ENCODE measurements around the gene UBE2L3.
"Not testable (repeated sequence)": the region's sequence is repeated elsewhere in the genome, so short reads cannot be mapped to it uniquely, and the experiment has no call there.

The UBE2L3 gene

GRCh38 chr22:21611210-21611977 is 43.9 kb downstream of the UBE2L3 start:
- Histone ChIP-seq H3K4me1 (ENCODE audit: control insufficient read depth, insufficient read depth, low read length) (no peaks in the 10 kb centered on the region), H3K27ac (ENCODE audit: extremely low read depth, low read depth, low read length) (no peak overlapping the region), H3K9me3 (ENCODE audit: control insufficient read depth, insufficient read depth, low read depth, low read length) (no peaks in the 10 kb centered on the region), H3K4me3 (ENCODE audit: low read depth, low read length) (no peak overlapping the region), H3K36me3 (ENCODE audit: control insufficient read depth in 2 of 2, insufficient read depth in 1 of 2, low read length in 2 of 2) (peaks cover 5 to 69% of the 10 kb centered on the region in 2 experiments; a peak in 2 of 3 replicates)
- ChIA-PET CTCF (interaction anchor here (1.0 to 1.5 kb wide), 3 partner anchors 13 to 18 kb away, joined by 3 read pairs; partner anchors contain the start of gene YDJC), POLR2A (interaction anchor here (2.2 kb wide), 1 partner anchor 30 kb away, joined by 7 read pairs; the partner anchor contains the start of gene SDF2L1)
- TF ChIP-seq ZNF341 (tag by site-specific recombination; IDR thresholded peaks at IDR 0.05; ENCODE audit: low read depth) (peak; percentile 86), GLIS2 (tag by site-specific recombination; IDR thresholded peaks at IDR 0.05) (no peak)

GRCh38 chr22:21612858-21613257 is 45.3 kb downstream of the UBE2L3 start:
- ChIA-PET POLR2A (interaction anchor here (0.7 to 2.2 kb wide), 2 partner anchors 29 to 910 kb away, joined by 3 to 7 read pairs; partner anchors contain the start of gene SDF2L1), CTCF (interaction anchor here (0.8 to 1.5 kb wide), 3 partner anchors 16 to 640 kb away, joined by 3 read pairs; no protein-coding TSS in a partner anchor)
- Histone ChIP-seq H3K4me1 (ENCODE audit: control insufficient read depth, insufficient read depth, low read length) (no peaks in the 10 kb centered on the region), H3K27ac (ENCODE audit: extremely low read depth, low read depth, low read length) (no peak overlapping the region), H3K4me3 (ENCODE audit: low read depth, low read length) (no peak overlapping the region), H3K36me3 (ENCODE audit: control insufficient read depth in 2 of 2, insufficient read depth in 1 of 2, low read length in 2 of 2) (peaks cover 5 to 64% of the 10 kb centered on the region in 2 experiments; a peak in 2 of 3 replicates), H3K9me3 (ENCODE audit: control insufficient read depth, insufficient read depth, low read depth, low read length) (no peaks in the 10 kb centered on the region)
- TF ChIP-seq KLF10 (tag by site-specific recombination; IDR thresholded peaks at IDR 0.05) (no peak), ZNF19 (tag by site-specific recombination; IDR thresholded peaks at IDR 0.05; ENCODE audit: low read depth) (no peak), ZEB2 (tag by site-specific recombination; IDR thresholded peaks at IDR 0.05) (no peak), GLI4 (tag by site-specific recombination; IDR thresholded peaks at IDR 0.05) (no peak), ZSCAN23 (tag by site-specific recombination; IDR thresholded peaks at IDR 0.05) (no peak)

GRCh38 chr22:21613553-21614233 is 46.2 kb downstream of the UBE2L3 start:
- CTCF ChIA-PET: interaction anchor here (0.6 to 1.4 kb wide), 5 partner anchors 28 to 640 kb away, joined by 3 to 4 read pairs (median 3); partner anchors contain the start of gene SDF2L1
- H3K36me3 ChIP-seq (ENCODE audit: control insufficient read depth in 2 of 2, insufficient read depth in 1 of 2, low read length in 2 of 2): peaks cover 5 to 65% of the 10 kb centered on the region in 2 experiments; a peak in 2 of 3 replicates

GRCh38 chr22:21615731-21616130 is 48.2 kb downstream of the UBE2L3 start:
- Histone ChIP-seq H3K27ac (ENCODE audit: extremely low read depth, low read depth, low read length) (no peak overlapping the region), H3K4me3 (ENCODE audit: low read depth, low read length) (no peak overlapping the region), H3K4me1 (ENCODE audit: control insufficient read depth, insufficient read depth, low read length) (no peaks in the 10 kb centered on the region), H3K36me3 (ENCODE audit: control insufficient read depth in 2 of 2, insufficient read depth in 1 of 2, low read length in 2 of 2) (peaks cover 5 to 66% of the 10 kb centered on the region in 2 experiments; a peak in 2 of 3 replicates), H3K9me3 (ENCODE audit: control insufficient read depth, insufficient read depth, low read depth, low read length) (no peaks in the 10 kb centered on the region)
- TF ChIP-seq ZNF48 (tag by site-specific recombination; IDR thresholded peaks at IDR 0.05): no peak
- TF ChIP-seq ZBTB17 (tag by site-specific recombination; IDR thresholded peaks at IDR 0.05): peak; percentile 60; the same call in 1 of the 2 replicates
- POLR2A ChIA-PET: interaction anchor here (0.7 kb wide), 2 partner anchors 11 to 12 kb away, joined by 3 to 6 read pairs; no protein-coding TSS in a partner anchor
- CTCF ChIA-PET: interaction anchor here (0.5 to 3.7 kb wide), 3 partner anchors 13 to 22 kb away, joined by 3 to 26 read pairs (median 6); partner anchors contain the start of gene YDJC

More at GRCh38 chr22:21613553-21614233, 46.2 kb downstream of the UBE2L3 start:
- no peak overlapping the region for H3K27ac ChIP-seq (ENCODE audit: extremely low read depth, low read depth, low read length)
- POLR2A ChIA-PET: interaction anchor here (1.0 to 2.2 kb wide), 2 partner anchors 11 to 28 kb away, joined by 3 to 7 read pairs; partner anchors contain the start of gene SDF2L1
- no peaks in the 10 kb centered on the region for H3K9me3 ChIP-seq (ENCODE audit: control insufficient read depth, insufficient read depth, low read depth, low read length)
- H3K4me1 ChIP-seq (ENCODE audit: control insufficient read depth, insufficient read depth, low read length): no peaks in the 10 kb centered on the region
- TF ChIP-seq ZNF169 (tag by site-specific recombination; IDR thresholded peaks at IDR 0.05) (no peak), ZNF544 (tag by site-specific recombination; IDR thresholded peaks at IDR 0.05) (no peak), ZNF221 (tag by site-specific recombination; IDR thresholded peaks at IDR 0.05; ENCODE audit: borderline replicate concordance) (no peak), SP7 (tag by site-specific recombination; IDR thresholded peaks at IDR 0.05) (no peak), ZNF529 (tag by site-specific recombination; IDR thresholded peaks at IDR 0.05; ENCODE audit: insufficient replicate concordance) (no peak), ZNF610 (tag by site-specific recombination; IDR thresholded peaks at IDR 0.05; ENCODE audit: borderline replicate concordance) (no peak), ZNF843 (tag by site-specific recombination; IDR thresholded peaks at IDR 0.05) (no peak), ZNF513 (tag by site-specific recombination; IDR thresholded peaks at IDR 0.05) (no peak), ZNF629 (tag by site-specific recombination; IDR thresholded peaks at IDR 0.05) (no peak)
- H3K4me3 ChIP-seq (ENCODE audit: low read depth, low read length): no peak overlapping the region

- not testable (repeated sequence) for H3K27ac ChIP-seq (ENCODE audit: extremely low read depth, low read depth, low read length); H3K4me3 ChIP-seq (ENCODE audit: low read depth, low read length); H3K9me3 ChIP-seq (ENCODE audit: control insufficient read depth, insufficient read depth, low read depth, low read length); H3K4me1 ChIP-seq (ENCODE audit: control insufficient read depth, insufficient read depth, low read length)
- H3K36me3 ChIP-seq (ENCODE audit: control insufficient read depth in 2 of 2, insufficient read depth in 1 of 2, low read length in 2 of 2): peaks cover 5 to 63% of the 10 kb centered on the region in 2 experiments; a peak in 2 of 3 replicates
- ChIA-PET CTCF (interaction anchor here (0.6 to 3.7 kb wide), 3 partner anchors 11 to 171 kb away, joined by 3 to 26 read pairs (median 7); partner anchors contain the start of genes SDF2L1 and YDJC), POLR2A (interaction anchor here (0.5 to 1.8 kb wide), 2 partner anchors 10 to 231 kb away, joined by 3 to 8 read pairs; no protein-coding TSS in a partner anchor)
Measured at GRCh38 chr22:21617337-21617736, 49.8 kb downstream of the UBE2L3 start.

All from HEK293 (cell line).